Astrocyte (in vitro differentiated cells and primary cell): ENCODE data around the gene CREBL2. TPM values are rescaled to one million over a fixed set of nuclear protein-coding genes. Genes with fewer than 3 reads are reported as not detected.

Source experiments
- DNase-seq: peaks from one replicate; pipeline ENCODE4 v3.0.0-alpha.2; 2010; ENCODE audit warnings: low read depth
- FAIRE-seq: peaks from 2 replicates; lab custom pipeline; 2011; peaks lifted over from hg19 to GRCh38; lab: Jason Lieb, UNC
- H2AFZ ChIP-seq: 2 replicates; pipeline ENCODE4 v1.6.0; 2012; ENCODE audit warnings: low read depth, low read length, inconsistent platforms
- H3K27ac ChIP-seq: 2 replicates; pipeline ENCODE4 v1.5.1; 2011; ENCODE audit warnings: low read depth, low read length, inconsistent platforms
- H3K27me3 ChIP-seq: 2 replicates; pipeline ENCODE4 v1.6.0; 2011; ENCODE audit warnings: low read length, inconsistent platforms; ENCODE audit not compliant: insufficient read depth
- H3K36me3 ChIP-seq: 2 replicates; pipeline ENCODE4 v1.5.1; 2011; ENCODE audit warnings: low read length, inconsistent platforms; ENCODE audit not compliant: insufficient read depth
- H3K4me1 ChIP-seq: 2 replicates; pipeline ENCODE4 v1.5.1; 2011; ENCODE audit warnings: low read length, inconsistent platforms; ENCODE audit not compliant: insufficient read depth
- H3K4me2 ChIP-seq: 2 replicates; pipeline ENCODE4 v1.6.0; 2012; ENCODE audit warnings: low read length, inconsistent platforms
- H3K4me3 ChIP-seq: 2 replicates; pipeline ENCODE4 v1.5.1; 2011; ENCODE audit warnings: low read depth, mild to moderate bottlenecking, low read length, inconsistent platforms; ENCODE audit not compliant: insufficient read depth
- H3K79me2 ChIP-seq: 2 replicates; pipeline ENCODE4 v1.6.0; 2012; ENCODE audit warnings: mild to moderate bottlenecking, low read length, inconsistent platforms; ENCODE audit not compliant: insufficient read depth
- H3K9ac ChIP-seq: 2 replicates; pipeline ENCODE4 v1.6.0; 2012; ENCODE audit warnings: mild to moderate bottlenecking, low read length, inconsistent platforms
- H3K9me3 ChIP-seq: 2 replicates; pipeline ENCODE4 v1.5.1; 2012; ENCODE audit warnings: low read depth, mild to moderate bottlenecking, low read length, inconsistent platforms; ENCODE audit not compliant: insufficient read depth
- H4K20me1 ChIP-seq: 2 replicates; pipeline ENCODE4 v1.6.0; 2012; ENCODE audit warnings: low read length, inconsistent platforms; ENCODE audit not compliant: insufficient read depth
- H3K27ac Mint-ChIP-seq: one replicate; pipeline ENCODE4 v1.8.0; 2021; ENCODE audit warnings: mild to moderate bottlenecking, mixed read lengths; ENCODE audit not compliant: unreplicated experiment
- H3K27me3 Mint-ChIP-seq: one replicate; pipeline ENCODE4 v1.8.0; 2021; ENCODE audit warnings: low read depth, mixed read lengths; ENCODE audit not compliant: unreplicated experiment
- H3K36me3 Mint-ChIP-seq: one replicate; pipeline ENCODE4 v1.8.0; 2021; ENCODE audit warnings: low read depth, mixed read lengths; ENCODE audit not compliant: unreplicated experiment
- H3K4me1 Mint-ChIP-seq: one replicate; pipeline ENCODE4 v1.8.0; 2021; ENCODE audit warnings: low read depth, mixed read lengths; ENCODE audit not compliant: unreplicated experiment
- H3K4me3 Mint-ChIP-seq: one replicate; pipeline ENCODE4 v1.8.0; 2021; ENCODE audit warnings: mild to moderate bottlenecking, moderate library complexity, mixed read lengths; ENCODE audit not compliant: unreplicated experiment
- H3K9me3 Mint-ChIP-seq: one replicate; pipeline ENCODE4 v1.8.0; 2021; ENCODE audit warnings: mild to moderate bottlenecking, mixed read lengths; ENCODE audit not compliant: unreplicated experiment
- CTCF ChIP-seq: IDR thresholded peaks from 2 replicates; pipeline ENCODE4 v1.5.1; 2011; ENCODE audit warnings: low read depth, mild to moderate bottlenecking, inconsistent platforms, low read length, moderate library complexity; ENCODE audit not compliant: insufficient read depth
- EZH2 ChIP-seq: IDR thresholded peaks from 2 replicates; pipeline ENCODE4 v1.6.1; 2012; ENCODE audit warnings: mild to moderate bottlenecking, low read length, inconsistent platforms; ENCODE audit not compliant: insufficient read depth
- total RNA-seq: library from RNA; stranded (reverse); gene quantifications from 2 replicates; pipeline ENCODE4 v1.2.1, GENCODE V29; 2021

The CREBL2 gene
- total RNA-seq, 1 donor from 2014 or later: 14.8 TPM

DNA sequence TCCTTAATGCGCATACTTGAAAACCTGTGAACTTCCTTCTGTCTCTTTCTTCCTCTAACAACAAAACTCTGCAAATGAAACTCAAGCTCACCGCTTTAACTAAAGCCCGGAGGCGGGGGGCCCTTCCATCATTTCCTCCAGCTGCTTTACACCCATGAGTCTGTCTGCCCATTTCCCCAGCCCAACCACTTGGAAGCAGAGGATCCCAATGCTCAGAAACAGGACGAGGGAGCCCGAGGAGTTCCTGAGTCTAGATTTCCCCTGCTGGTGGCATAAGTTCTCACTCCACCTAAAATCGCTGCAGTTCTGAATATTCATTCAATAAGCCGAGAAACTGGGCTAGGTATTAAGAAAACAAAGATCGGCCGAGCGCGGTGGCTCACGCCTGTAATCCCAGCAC is 53.5 kb downstream of the CREBL2 start:
- no peak for TF ChIP-seq CTCF
- Mint-ChIP-seq H3K4me1 (peaks cover 12% of the 10 kb centered on the region), H3K27ac (no peak overlapping the region), H3K4me3 (no peak overlapping the region), H3K9me3 (no peaks in the 10 kb centered on the region), H3K36me3 (peaks cover 2% of the 10 kb centered on the region), H3K27me3 (no peaks in the 10 kb centered on the region)
- no peaks in the 10 kb centered on the region for H3K9me3 ChIP-seq
- H3K79me2 ChIP-seq: no peaks in the 10 kb centered on the region
- H4K20me1 ChIP-seq: no peaks in the 10 kb centered on the region
- FAIRE-seq: no peak
- no peaks in the 10 kb centered on the region for H3K36me3 ChIP-seq
- H3K9ac ChIP-seq: no peak overlapping the region
- H3K27ac ChIP-seq: no peak overlapping the region
- H3K4me3 ChIP-seq: no peak overlapping the region
- no peaks in the 10 kb centered on the region for H3K4me1 ChIP-seq
- H3K27me3 ChIP-seq: no peaks in the 10 kb centered on the region
- H3K4me2 ChIP-seq: no peak overlapping the region
- DNase-seq: no peak
- no peak overlapping the region for H2AFZ ChIP-seq

GRCh38 chr12:12668005-12668404 is 56.3 kb downstream of the CREBL2 start:
- no peaks in the 10 kb centered on the region for H3K36me3 ChIP-seq
- no peak overlapping the region for H2AFZ ChIP-seq
- DNase-seq (no peak), FAIRE-seq (no peak)
- H4K20me1 ChIP-seq: no peaks in the 10 kb centered on the region
- TF ChIP-seq EZH2: no peak
- Mint-ChIP-seq H3K27me3 (no peaks in the 10 kb centered on the region), H3K4me1 (peaks cover 12% of the 10 kb centered on the region), H3K36me3 (peaks cover 2% of the 10 kb centered on the region), H3K9me3 (no peaks in the 10 kb centered on the region), H3K27ac (no peak overlapping the region), H3K4me3 (no peak overlapping the region)
- no peak overlapping the region for H3K4me2 ChIP-seq
- peaks cover 4% of the 10 kb centered on the region for H3K4me1 ChIP-seq
- H3K9ac ChIP-seq: no peak overlapping the region
- H3K27me3 ChIP-seq: no peaks in the 10 kb centered on the region
- H3K79me2 ChIP-seq: no peaks in the 10 kb centered on the region
- H3K27ac ChIP-seq: no peak overlapping the region
- H3K9me3 ChIP-seq: no peaks in the 10 kb centered on the region
- H3K4me3 ChIP-seq: no peak overlapping the region

GRCh38 chr12:12669020-12669419 is 57.3 kb downstream of the CREBL2 start:
- H3K4me3 Mint-ChIP-seq: no peak overlapping the region
- peaks cover 2% of the 10 kb centered on the region for H3K36me3 Mint-ChIP-seq
- H4K20me1 ChIP-seq: no peaks in the 10 kb centered on the region
- H3K9me3 ChIP-seq: no peaks in the 10 kb centered on the region
- peaks cover 4% of the 10 kb centered on the region for H3K4me1 ChIP-seq
- H2AFZ ChIP-seq: no peak overlapping the region
- no peak for TF ChIP-seq EZH2
- TF ChIP-seq CTCF: no peak
- H3K27ac ChIP-seq: no peak overlapping the region
- H3K4me2 ChIP-seq: no peak overlapping the region
- peaks cover 12% of the 10 kb centered on the region for H3K4me1 Mint-ChIP-seq
- no peaks in the 10 kb centered on the region for H3K27me3 ChIP-seq
- no peaks in the 10 kb centered on the region for H3K79me2 ChIP-seq
- H3K27ac Mint-ChIP-seq: no peak overlapping the region
- no peak overlapping the region for H3K9ac ChIP-seq
- H3K9me3 Mint-ChIP-seq: no peaks in the 10 kb centered on the region
- no peaks in the 10 kb centered on the region for H3K27me3 Mint-ChIP-seq
- H3K4me3 ChIP-seq: no peak overlapping the region
- no peak for FAIRE-seq
- H3K36me3 ChIP-seq: no peaks in the 10 kb centered on the region
- DNase-seq: no peak
